ENCODE data around the gene MTRF1L. TPM values are rescaled to one million over a fixed set of nuclear protein-coding genes. Genes with fewer than 3 reads are reported as not detected.

Gene MTRF1L
- total RNA-seq, 1 donor from 2014 or later: 21.3 TPM

DNA sequence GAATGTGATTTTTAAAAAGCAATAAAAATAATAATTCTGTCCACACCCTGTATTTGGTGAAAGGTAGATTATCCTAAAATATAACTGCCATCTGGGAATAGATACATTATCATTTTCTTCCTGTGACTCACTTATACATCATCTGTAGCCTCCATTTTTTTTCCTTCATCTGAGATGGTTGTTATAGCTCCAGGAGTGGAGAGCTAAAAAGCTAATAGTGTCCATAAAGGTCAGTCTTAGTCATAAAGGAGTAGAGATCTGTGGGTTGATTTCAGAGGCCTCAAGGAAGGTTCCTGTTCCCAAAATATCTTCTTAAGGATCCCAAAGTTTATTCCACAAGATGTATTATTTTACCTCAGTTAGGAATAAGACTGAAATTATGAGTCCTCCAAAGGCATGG lies 60.8 kb downstream of the MTRF1L start:
- intact Hi-C loops (cut with micrococcal nuclease): no loop called here
- Mint-ChIP-seq H3K27ac (no peak overlapping the region), H3K4me3 (no peak overlapping the region), H3K9me3 (no peaks in the 10 kb centered on the region), H3K27me3 (peaks cover 24% of the 10 kb centered on the region), H3K36me3 (ENCODE audit: low read depth) (no peaks in the 10 kb centered on the region), H3K4me1 (no peaks in the 10 kb centered on the region)
- TF ChIP-seq, protein P1, sequence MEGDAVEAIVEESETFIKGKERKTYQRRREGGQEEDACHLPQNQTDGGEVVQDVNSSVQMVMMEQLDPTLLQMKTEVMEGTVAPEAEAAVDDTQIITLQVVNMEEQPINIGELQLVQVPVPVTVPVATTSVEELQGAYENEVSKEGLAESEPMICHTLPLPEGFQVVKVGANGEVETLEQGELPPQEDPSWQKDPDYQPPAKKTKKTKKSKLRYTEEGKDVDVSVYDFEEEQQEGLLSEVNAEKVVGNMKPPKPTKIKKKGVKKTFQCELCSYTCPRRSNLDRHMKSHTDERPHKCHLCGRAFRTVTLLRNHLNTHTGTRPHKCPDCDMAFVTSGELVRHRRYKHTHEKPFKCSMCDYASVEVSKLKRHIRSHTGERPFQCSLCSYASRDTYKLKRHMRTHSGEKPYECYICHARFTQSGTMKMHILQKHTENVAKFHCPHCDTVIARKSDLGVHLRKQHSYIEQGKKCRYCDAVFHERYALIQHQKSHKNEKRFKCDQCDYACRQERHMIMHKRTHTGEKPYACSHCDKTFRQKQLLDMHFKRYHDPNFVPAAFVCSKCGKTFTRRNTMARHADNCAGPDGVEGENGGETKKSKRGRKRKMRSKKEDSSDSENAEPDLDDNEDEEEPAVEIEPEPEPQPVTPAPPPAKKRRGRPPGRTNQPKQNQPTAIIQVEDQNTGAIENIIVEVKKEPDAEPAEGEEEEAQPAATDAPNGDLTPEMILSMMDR (IDR thresholded peaks at IDR 0.05): no peak
- DNase-seq: no peak
- ChIA-PET CTCF (interaction anchor here (1.1 to 1.3 kb wide), 2 partner anchors 9 to 20 kb away, joined by 3 to 6 read pairs; no protein-coding TSS in a partner anchor), POLR2A (no interaction called here)
- ATAC-seq (ENCODE audit: low read depth): no peak

Other genes starting within 250 kb of the MTRF1L start
- 11.9 and 13.3 TPM in 2 replicates for gene FBXO5, start 19.7 kb downstream of the MTRF1L start, total RNA-seq
- not detected in 2 replicates for gene RGS17, start 128.6 kb upstream of the MTRF1L start, total RNA-seq

All from activated B cell treated with CpG ODN at 0.5 μM for 24 hours (primary cell).